ENCODE results near the gene FOXN4. TPM values are rescaled to one million over a fixed set of nuclear protein-coding genes. Genes with fewer than 3 reads are reported as not detected.

The FOXN4 gene
- total RNA-seq, 4 donors from 2014 or later: not detected

GRCh38 chr12:109275173-109275572, 33.9 kb downstream of the FOXN4 start:
- Histone ChIP-seq H3K4me1 (peaks cover 8% of the 10 kb centered on the region), H3K27me3 (no peaks in the 10 kb centered on the region), H3K27ac (no peak overlapping the region), H3K36me3 (no peaks in the 10 kb centered on the region), H3K9me3 (no peaks in the 10 kb centered on the region), H3K4me3 (no peak overlapping the region)
- DNase-seq (ENCODE audit: low spot score in 2 of 2): no peak
- 74% methylated on average over 4 of the region's 4 CpGs for WGBS
- TF ChIP-seq EP300 (IDR thresholded peaks at IDR 0.05) (no peak), POLR2AphosphoS5 (IDR thresholded peaks at IDR 0.05) (no peak), POLR2A (IDR thresholded peaks at IDR 0.05) (no peak), CTCF (IDR thresholded peaks at IDR 0.05) (no peak)

- DNase-seq (ENCODE audit: low spot score in 2 of 2): no peak
- H3K9me3 ChIP-seq: no peaks in the 10 kb centered on the region
- no peaks in the 10 kb centered on the region for H3K36me3 ChIP-seq
- no peak overlapping the region for H3K4me3 ChIP-seq
- no peak for TF ChIP-seq EP300 (IDR thresholded peaks at IDR 0.05)
- no peak for TF ChIP-seq POLR2A (IDR thresholded peaks at IDR 0.05)
- no peak for TF ChIP-seq POLR2AphosphoS5 (IDR thresholded peaks at IDR 0.05)
- no peak for TF ChIP-seq CTCF (IDR thresholded peaks at IDR 0.05)
- H3K27me3 ChIP-seq: no peaks in the 10 kb centered on the region
- H3K27ac ChIP-seq: no peak overlapping the region
- no CpG with 5 or more reads among the region's 1 CpG for WGBS
- H3K4me1 ChIP-seq: peaks cover 8% of the 10 kb centered on the region
Observed at GRCh38 chr12:109274381-109274780, 34.7 kb downstream of the FOXN4 start.

- 44% methylated on average over 16 of the region's 16 CpGs for WGBS
- peaks cover 4% of the 10 kb centered on the region for H3K4me1 ChIP-seq
- H3K4me3 ChIP-seq: no peak overlapping the region
- H3K9me3 ChIP-seq: no peaks in the 10 kb centered on the region
- no peak for DNase-seq (ENCODE audit: low spot score in 2 of 2)
- H3K27me3 ChIP-seq: no peaks in the 10 kb centered on the region
- H3K27ac ChIP-seq: no peak overlapping the region
- TF ChIP-seq POLR2A (IDR thresholded peaks at IDR 0.05): no peak
- no peak for TF ChIP-seq POLR2AphosphoS5 (IDR thresholded peaks at IDR 0.05)
- TF ChIP-seq CTCF (IDR thresholded peaks at IDR 0.05): no peak
- no peak for TF ChIP-seq EP300 (IDR thresholded peaks at IDR 0.05)
- no peaks in the 10 kb centered on the region for H3K36me3 ChIP-seq
Observed at GRCh38 chr12:109273354-109273753, 35.7 kb downstream of the FOXN4 start.

- Histone ChIP-seq H3K4me1 (no peaks in the 10 kb centered on the region), H3K4me3 (no peak overlapping the region), H3K36me3 (peaks cover 11% of the 10 kb centered on the region), H3K27me3 (no peaks in the 10 kb centered on the region), H3K9me3 (no peaks in the 10 kb centered on the region), H3K27ac (no peak overlapping the region)
- DNase-seq (ENCODE audit: low spot score in 2 of 2): no peak
- WGBS: 83% methylated on average over 3 of the region's 3 CpGs
- TF ChIP-seq CTCF (IDR thresholded peaks at IDR 0.05) (no peak), EP300 (IDR thresholded peaks at IDR 0.05) (no peak), POLR2AphosphoS5 (IDR thresholded peaks at IDR 0.05) (no peak), POLR2A (IDR thresholded peaks at IDR 0.05) (no peak)
Observed at GRCh38 chr12:109271418-109271817, 37.7 kb downstream of the FOXN4 start.

GRCh38 chr12:109270494-109270893, 38.6 kb downstream of the FOXN4 start:
- DNase-seq (ENCODE audit: low spot score in 2 of 2): no peak
- Histone ChIP-seq H3K4me3 (no peak overlapping the region), H3K4me1 (no peaks in the 10 kb centered on the region), H3K27me3 (no peaks in the 10 kb centered on the region), H3K9me3 (no peaks in the 10 kb centered on the region), H3K36me3 (peaks cover 21% of the 10 kb centered on the region), H3K27ac (no peak overlapping the region)
- no peak for TF ChIP-seq POLR2AphosphoS5 (IDR thresholded peaks at IDR 0.05)
- no peak for TF ChIP-seq EP300 (IDR thresholded peaks at IDR 0.05)
- no peak for TF ChIP-seq CTCF (IDR thresholded peaks at IDR 0.05)
- TF ChIP-seq POLR2A (IDR thresholded peaks at IDR 0.05): no peak
- 32% methylated on average over 1 of the region's 1 CpG for WGBS

All from suprapubic skin (tissue), 4 donors.